GM18526 (cell line): ENCODE measurements around the gene PAX2.

Experiments
- POLR2A ChIP-seq: IDR thresholded peaks from 3 replicates; pipeline ENCODE4 v1.6.1; 2011; ENCODE audit not compliant: insufficient read length; ENCODE audit errors: extremely low read depth

Gene PAX2

GRCh38 chr10:100780324-100780723 is 34.9 kb downstream of the PAX2 start:
- no peak for TF ChIP-seq POLR2A

DNA sequence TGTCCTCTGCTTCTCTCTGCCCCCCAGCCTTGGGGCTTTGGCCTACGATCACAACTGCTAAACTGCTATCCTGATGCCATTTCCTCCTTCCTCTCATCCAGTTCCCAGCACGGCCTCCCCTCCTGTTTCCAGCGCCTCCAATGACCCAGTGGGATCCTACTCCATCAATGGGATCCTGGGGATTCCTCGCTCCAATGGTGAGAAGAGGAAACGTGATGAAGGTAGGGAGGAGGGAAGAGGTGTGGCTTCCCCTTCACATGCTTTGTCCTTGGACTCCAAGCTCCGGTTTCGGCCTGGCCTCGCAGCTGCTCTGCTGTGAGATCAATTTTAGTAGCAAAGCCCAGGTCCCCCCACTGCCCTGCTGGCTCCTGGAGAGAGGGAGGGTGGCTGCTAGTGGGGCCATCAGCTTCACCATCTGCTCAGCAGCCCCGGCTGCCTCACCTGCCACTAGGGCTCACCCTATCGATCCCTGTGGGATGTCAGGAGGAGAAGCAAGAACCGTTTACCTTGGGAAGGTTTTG is 35.8 kb downstream of the PAX2 start:
- TF ChIP-seq POLR2A, result no peak

- TF ChIP-seq POLR2A, result no peak
Measured at GRCh38 chr10:100782461-100783244, 37.3 kb downstream of the PAX2 start.

DNA sequence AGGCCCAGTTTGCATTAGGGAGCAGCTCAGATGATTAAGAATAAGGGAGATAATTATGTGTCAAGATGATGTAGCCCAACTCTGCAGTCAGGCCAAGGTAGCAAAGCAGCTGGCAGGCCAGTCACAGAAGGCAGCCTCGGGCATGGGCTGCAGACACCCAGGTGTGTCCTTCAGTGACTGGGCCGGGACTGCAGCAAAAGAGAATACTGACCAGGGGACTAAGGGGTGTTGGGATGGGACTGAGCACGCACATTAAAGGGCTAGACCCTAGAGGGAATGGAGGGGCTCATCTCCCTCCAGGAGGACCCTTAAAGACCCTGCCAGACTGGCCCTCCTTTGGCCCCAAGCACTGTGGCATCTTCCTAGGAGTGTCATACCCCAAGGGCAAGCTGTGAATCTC is 38.7 kb downstream of the PAX2 start:
- no peak for TF ChIP-seq POLR2A

DNA sequence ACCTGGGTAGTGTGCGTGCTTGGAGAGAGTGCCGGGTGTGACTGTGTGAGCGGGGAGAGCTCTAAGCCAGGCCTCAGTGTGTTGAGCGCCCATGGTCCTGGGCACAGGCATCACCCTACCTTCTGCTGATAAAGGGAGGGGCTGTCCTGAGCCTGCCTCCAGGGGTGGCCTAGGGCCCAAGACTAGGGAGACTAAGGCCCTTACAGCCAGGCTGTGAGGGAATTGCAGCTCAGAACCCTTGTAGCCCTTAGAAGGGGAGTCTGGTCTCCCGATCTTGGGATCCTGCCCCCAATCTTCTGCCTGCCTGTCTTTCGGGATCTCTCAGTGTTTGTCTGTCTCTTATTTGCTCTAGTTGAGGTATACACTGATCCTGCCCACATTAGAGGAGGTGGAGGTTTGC is 41.2 kb downstream of the PAX2 start:
- no peak for TF ChIP-seq POLR2A

DNA sequence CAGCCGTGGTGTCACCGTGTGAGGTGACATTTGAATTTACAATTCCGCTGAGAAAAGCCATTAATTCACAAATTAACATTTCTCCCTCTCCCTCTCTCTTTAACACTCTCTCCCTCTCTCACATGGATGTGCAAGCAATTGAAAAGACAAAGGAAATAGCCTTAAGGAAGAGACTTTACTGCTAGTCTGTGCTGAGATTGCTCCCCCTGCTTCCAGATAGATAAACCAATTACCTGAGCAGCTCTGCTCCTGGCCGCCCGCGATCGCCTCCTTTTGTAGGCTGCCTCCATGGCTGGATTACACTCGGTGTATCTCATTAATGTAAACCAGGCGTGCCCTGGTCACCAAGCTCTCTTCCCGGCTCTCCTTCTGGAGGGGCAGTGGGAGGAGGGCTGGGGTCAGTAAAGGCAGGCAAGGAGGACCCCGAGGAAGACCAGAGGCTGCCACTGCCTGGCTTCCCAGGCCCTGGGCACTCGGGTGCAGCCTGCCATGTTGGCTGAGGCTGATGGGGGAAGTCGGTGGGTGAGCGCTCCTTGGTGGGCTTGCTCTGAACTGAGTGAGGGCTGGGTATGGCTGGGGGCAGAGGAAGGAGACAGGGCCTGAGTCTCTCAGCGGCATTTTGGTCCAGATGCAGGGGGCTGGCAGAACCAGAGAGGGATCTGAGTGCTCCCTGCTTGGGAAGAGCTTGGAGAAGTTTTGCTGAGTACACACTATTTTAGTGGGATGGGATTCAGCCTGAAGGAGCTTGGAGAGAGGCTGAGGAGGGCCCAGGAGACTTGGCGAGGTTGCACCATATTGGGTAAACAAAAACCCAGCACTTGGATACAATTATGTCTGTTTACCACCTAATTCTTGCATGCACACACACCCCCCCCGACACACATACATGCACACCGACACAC is 42.9 kb downstream of the PAX2 start:
- no peak for TF ChIP-seq POLR2A

GRCh38 chr10:100790761-100791208 is 45.4 kb downstream of the PAX2 start:
- TF ChIP-seq POLR2A, result no peak

GRCh38 chr10:100791369-100792058 is 46.1 kb downstream of the PAX2 start:
- no peak for TF ChIP-seq POLR2A

DNA sequence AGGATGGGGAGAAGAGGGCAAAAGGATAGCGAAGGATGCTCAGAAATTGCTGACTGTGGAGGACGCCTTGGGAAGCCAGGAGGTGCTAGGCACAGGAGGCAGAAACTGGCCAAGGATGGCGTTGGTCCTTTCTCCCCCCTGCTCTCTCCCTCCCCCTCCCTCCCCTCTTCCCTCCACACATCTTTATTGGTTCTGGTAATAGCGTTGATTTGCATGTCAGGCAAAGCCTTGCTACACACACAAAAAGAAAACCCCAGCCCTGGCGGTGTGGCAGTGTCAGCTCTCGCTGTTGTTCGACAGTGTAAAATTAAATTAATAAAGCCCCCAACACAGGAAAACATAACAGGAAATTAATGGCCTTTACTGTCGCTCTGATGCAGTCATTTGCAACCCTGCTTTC is 47.2 kb downstream of the PAX2 start:
- no peak for TF ChIP-seq POLR2A

GRCh38 chr10:100793055-100793454 is 47.7 kb downstream of the PAX2 start:
- no peak for TF ChIP-seq POLR2A

DNA sequence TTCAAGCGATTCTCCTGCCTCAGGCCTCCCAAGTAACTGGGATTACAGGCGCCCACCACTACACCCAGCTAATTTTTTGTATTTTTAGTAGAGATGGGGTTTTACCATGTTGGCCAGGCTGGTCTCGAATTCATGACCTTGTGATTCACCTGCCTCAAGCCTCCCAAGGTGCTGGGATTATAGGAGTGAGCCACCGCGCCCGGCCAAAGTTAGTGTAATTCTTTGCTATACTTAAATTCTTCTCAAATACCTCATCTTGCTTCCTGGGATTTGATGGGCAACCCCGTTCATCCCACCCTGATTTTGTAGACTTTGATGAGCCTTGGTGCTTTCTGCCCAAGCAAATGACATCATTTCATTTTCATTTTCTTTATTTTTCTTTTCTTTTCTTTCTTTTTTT is 54.5 kb downstream of the PAX2 start:
- TF ChIP-seq POLR2A, result no peak

DNA sequence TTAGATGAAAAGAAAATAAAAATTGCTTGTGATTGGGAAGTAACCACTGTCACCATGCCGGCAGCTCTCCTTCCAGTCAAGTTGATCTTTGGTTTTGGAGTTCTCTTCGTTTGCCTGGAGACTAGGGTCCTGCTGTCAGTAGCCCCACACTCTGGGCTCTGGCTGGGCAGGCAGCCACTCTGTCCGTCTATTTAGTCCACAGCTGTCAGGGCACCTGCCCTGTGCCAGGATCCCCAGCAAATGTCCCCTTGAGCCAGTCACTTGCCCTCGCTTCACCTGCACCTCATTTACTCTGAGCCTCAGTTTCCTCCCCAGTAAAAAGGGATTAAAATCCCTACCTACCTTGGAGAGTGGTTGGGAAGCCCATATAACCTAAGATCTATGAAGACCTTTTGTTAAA is 55.5 kb downstream of the PAX2 start:
- TF ChIP-seq POLR2A, result no peak

- no peak for TF ChIP-seq POLR2A
Measured at GRCh38 chr10:100802196-100802595, 56.8 kb downstream of the PAX2 start.

- no peak for TF ChIP-seq POLR2A
Measured at GRCh38 chr10:100802607-100803006, 57.2 kb downstream of the PAX2 start.

GRCh38 chr10:100803492-100803891 is 58.1 kb downstream of the PAX2 start:
- no peak for TF ChIP-seq POLR2A

- no peak for TF ChIP-seq POLR2A
Measured at GRCh38 chr10:100803908-100804307, 58.5 kb downstream of the PAX2 start.
